ENCODE data around the gene CPSF4.

Gene CPSF4

DNA sequence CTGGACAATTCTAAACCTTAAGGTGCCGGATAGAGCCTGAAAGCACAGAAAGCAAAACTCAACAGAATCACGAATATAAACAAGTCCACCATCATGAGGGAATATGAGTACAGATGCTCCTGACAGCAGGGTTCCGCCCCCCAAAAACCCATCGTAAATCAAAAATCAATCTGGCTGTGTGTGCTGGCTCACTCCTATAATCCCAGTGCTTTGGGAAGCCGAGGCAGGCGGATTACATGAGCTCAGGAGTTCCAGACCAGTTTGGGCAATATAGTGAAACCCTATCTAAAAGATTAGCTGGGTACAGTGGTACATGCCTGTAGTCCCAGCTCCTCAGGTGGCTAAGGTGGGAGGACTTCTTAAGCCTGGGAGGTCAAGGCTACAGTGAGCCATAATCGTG is 17.8 kb upstream of the CPSF4 start:
- no peak for TF ChIP-seq CREB1 (IDR thresholded peaks at IDR 0.05; ENCODE audit: low read depth)

DNA sequence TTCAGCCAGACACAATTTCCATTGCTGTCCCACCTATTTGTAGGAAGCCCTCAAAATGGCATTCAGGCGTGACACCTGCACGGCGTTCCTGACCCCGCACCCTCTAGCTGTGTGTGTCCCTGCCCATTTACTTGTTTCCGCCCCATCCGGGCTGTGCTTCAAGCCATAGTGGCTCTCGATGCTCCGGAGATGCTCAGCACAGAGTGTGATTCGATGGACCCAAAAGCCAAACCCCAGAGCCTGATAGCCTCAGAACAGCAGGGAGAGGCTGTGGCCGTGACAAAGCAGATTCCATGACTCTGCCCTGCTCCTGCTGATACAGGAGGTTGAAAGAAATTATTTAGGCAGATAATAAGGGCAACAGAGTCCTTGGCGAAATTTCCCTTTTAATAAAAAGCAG is 16.6 kb upstream of the CPSF4 start:
- TF ChIP-seq EP300 (IDR thresholded peaks at IDR 0.05; ENCODE audit: borderline replicate concordance): no peak
- no peak for TF ChIP-seq TEAD4 (IDR thresholded peaks at IDR 0.05)
- no peak for TF ChIP-seq FOXM1 (IDR thresholded peaks at IDR 0.05; ENCODE audit: borderline replicate concordance, low read depth)
- no peak for TF ChIP-seq NFIC (IDR thresholded peaks at IDR 0.05)
- TF ChIP-seq ZBTB7A (IDR thresholded peaks at IDR 0.05; ENCODE audit: low read depth): no peak
- TF ChIP-seq EGR1 (IDR thresholded peaks at IDR 0.05): no peak
- no peak for TF ChIP-seq REST (IDR thresholded peaks at IDR 0.05; ENCODE audit: low read depth)
- no peak for TF ChIP-seq TAF1 (IDR thresholded peaks at IDR 0.05; ENCODE audit: low read depth)
- no peak for TF ChIP-seq CREB1 (IDR thresholded peaks at IDR 0.05; ENCODE audit: low read depth)
- no peak for TF ChIP-seq MAX (IDR thresholded peaks at IDR 0.05)
- TF ChIP-seq CEBPB (IDR thresholded peaks at IDR 0.05): no peak
- no peak for TF ChIP-seq YY1 (IDR thresholded peaks at IDR 0.05; ENCODE audit: low read depth)
- TF ChIP-seq TCF12 (IDR thresholded peaks at IDR 0.05; ENCODE audit: low read depth): no peak
- TF ChIP-seq RAD21 (IDR thresholded peaks at IDR 0.05; ENCODE audit: low read depth): no peak
- no peak for TF ChIP-seq USF1 (IDR thresholded peaks at IDR 0.05)

DNA sequence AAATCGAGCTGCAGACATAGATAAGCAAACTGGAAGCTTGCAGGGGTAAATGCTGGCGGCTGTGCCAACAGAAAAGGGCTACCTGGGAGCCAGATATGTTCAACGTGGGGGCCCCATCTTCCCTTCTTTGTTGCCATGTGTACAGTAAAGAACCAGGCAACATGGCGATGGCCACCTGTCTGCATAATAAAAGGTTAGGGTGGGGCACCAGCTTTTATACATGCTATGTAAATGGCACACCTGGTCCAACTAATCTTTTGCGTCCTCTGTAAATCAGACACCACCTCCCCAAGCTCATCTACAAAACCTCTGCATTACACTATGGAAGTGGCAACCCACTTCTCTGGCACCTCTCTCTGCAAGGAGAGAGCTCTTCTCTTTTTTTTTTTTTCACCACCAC is 16.1 kb upstream of the CPSF4 start:
- TF ChIP-seq CREB1 (IDR thresholded peaks at IDR 0.05; ENCODE audit: low read depth): no peak
- no peak for TF ChIP-seq NFIC (IDR thresholded peaks at IDR 0.05)
- no peak for TF ChIP-seq USF1 (IDR thresholded peaks at IDR 0.05)
- no peak for TF ChIP-seq EP300 (IDR thresholded peaks at IDR 0.05; ENCODE audit: borderline replicate concordance)
- TF ChIP-seq REST (IDR thresholded peaks at IDR 0.05; ENCODE audit: low read depth): no peak
- no peak for TF ChIP-seq TCF12 (IDR thresholded peaks at IDR 0.05; ENCODE audit: low read depth)
- TF ChIP-seq FOXM1 (IDR thresholded peaks at IDR 0.05; ENCODE audit: borderline replicate concordance, low read depth): no peak
- no peak for TF ChIP-seq EGR1 (IDR thresholded peaks at IDR 0.05)
- no peak for TF ChIP-seq ZBTB7A (IDR thresholded peaks at IDR 0.05; ENCODE audit: low read depth)
- no peak for TF ChIP-seq YY1 (IDR thresholded peaks at IDR 0.05; ENCODE audit: low read depth)
- no peak for TF ChIP-seq TAF1 (IDR thresholded peaks at IDR 0.05; ENCODE audit: low read depth)
- TF ChIP-seq MAX (IDR thresholded peaks at IDR 0.05): no peak
- no peak for TF ChIP-seq TEAD4 (IDR thresholded peaks at IDR 0.05)
- no peak for TF ChIP-seq RAD21 (IDR thresholded peaks at IDR 0.05; ENCODE audit: low read depth)

DNA sequence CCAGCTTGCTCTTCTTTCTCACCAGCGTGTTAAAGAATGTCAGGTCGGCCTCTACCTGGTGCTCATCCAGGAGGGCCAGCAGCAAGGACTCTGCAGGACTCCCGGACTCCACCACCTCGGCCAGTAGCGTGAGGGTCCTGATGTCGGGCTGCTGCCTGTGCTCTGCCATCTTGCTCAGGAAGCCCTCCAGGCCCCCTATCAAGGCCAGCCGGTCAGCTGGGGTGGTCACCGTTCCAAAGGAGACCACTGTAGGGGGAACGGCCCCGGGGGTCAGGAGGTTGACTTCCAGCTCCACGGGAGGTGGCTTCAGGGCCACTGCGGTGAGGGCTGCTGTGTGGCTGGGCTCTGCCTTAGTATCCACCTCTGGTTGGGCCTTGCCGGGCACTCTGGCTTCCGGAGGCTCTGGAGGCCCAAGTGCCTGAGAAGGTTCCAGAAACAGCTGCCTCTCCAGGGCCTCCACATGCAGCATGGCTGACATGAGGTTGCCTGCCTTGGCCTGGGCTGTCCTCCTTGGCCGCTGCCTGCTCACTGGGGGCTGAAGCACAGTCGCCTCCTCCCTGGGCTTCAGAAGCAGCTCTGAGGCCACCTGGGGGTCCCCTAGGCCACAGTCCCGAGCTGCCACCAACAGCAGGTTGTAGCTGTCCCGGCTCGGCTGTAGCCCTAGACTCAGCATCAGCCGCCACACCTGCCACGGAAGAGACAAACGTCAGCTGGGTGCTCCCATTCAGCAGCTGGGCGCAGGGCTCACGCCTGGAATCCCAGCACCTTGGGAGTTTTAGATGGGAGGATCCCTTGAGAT is 13.6 kb upstream of the CPSF4 start:
- TF ChIP-seq MAX (IDR thresholded peaks at IDR 0.05) (no peak), EP300 (IDR thresholded peaks at IDR 0.05; ENCODE audit: borderline replicate concordance) (no peak), YY1 (IDR thresholded peaks at IDR 0.05; ENCODE audit: low read depth) (no peak), TCF12 (IDR thresholded peaks at IDR 0.05; ENCODE audit: low read depth) (no peak), USF1 (IDR thresholded peaks at IDR 0.05) (no peak), NFIC (IDR thresholded peaks at IDR 0.05) (no peak), REST (IDR thresholded peaks at IDR 0.05; ENCODE audit: low read depth) (no peak), TAF1 (IDR thresholded peaks at IDR 0.05; ENCODE audit: low read depth) (no peak), TEAD4 (IDR thresholded peaks at IDR 0.05) (no peak), RAD21 (IDR thresholded peaks at IDR 0.05; ENCODE audit: low read depth) (no peak), EGR1 (IDR thresholded peaks at IDR 0.05) (no peak), FOXM1 (IDR thresholded peaks at IDR 0.05; ENCODE audit: borderline replicate concordance, low read depth) (no peak), ZBTB7A (IDR thresholded peaks at IDR 0.05; ENCODE audit: low read depth) (no peak), CREB1 (IDR thresholded peaks at IDR 0.05; ENCODE audit: low read depth) (no peak), CEBPB (IDR thresholded peaks at IDR 0.05) (no peak)
